HepG2 (cell line): ENCODE results near the gene GUK1. TPM values are rescaled to one million over a fixed set of nuclear protein-coding genes. Genes with fewer than 3 reads are reported as not detected.

Experiments
- CREM ChIP-seq, 2 experiments: sonication (generic) in 1 of 2; formaldehyde crosslinking in 1 of 2; IDR thresholded peaks; 2 replicates each; pipeline versions ENCODE4 v1.4.0 to v1.6.1; 2016 to 2020; ENCODE audit warnings: antibody characterized with exemption in 1 of 2, mild to moderate bottlenecking in 1 of 2, missing genetic modification reagents in 1 of 2
- FOSL1 ChIP-seq: sonication (generic); formaldehyde crosslinking; IDR thresholded peaks from 2 replicates; pipeline ENCODE4 v1.9.0; 2021; ENCODE audit warnings: missing genetic modification reagents, borderline replicate concordance
- MIER2 ChIP-seq: IDR thresholded peaks from 2 replicates; pipeline ENCODE4 v1.6.1; 2016; ENCODE audit warnings: missing biosample characterization, missing genetic modification reagents
- NFAT5 ChIP-seq: sonication (generic); formaldehyde crosslinking; IDR thresholded peaks from 2 replicates; pipeline ENCODE4 v1.4.0; 2020; ENCODE audit warnings: missing genetic modification reagents
- NR2C2 ChIP-seq: sonication (generic); formaldehyde crosslinking; IDR thresholded peaks from 2 replicates; pipeline ENCODE4 v1.4.0; 2020; ENCODE audit warnings: missing genetic modification reagents, mild to moderate bottlenecking, moderate library complexity, borderline replicate concordance
- NR3C1 ChIP-seq: sonication (generic); formaldehyde crosslinking; IDR thresholded peaks from 2 replicates; pipeline ENCODE4 v1.4.0; 2020; ENCODE audit warnings: missing genetic modification reagents
- PHF20 ChIP-seq: sonication (generic); formaldehyde crosslinking; IDR thresholded peaks from 2 replicates; pipeline ENCODE4 v1.5.0; 2020; ENCODE audit warnings: mild to moderate bottlenecking, missing genetic modification reagents
- PTBP1 ChIP-seq: fragments of 200-400 bp; formaldehyde crosslinking; IDR thresholded peaks from 2 replicates; pipeline ENCODE4 v1.6.1; 2018; ENCODE audit warnings: low read length, low read depth; ENCODE audit not compliant: poor library complexity, severe bottlenecking
- SMYD3 ChIP-seq: sonication (generic); formaldehyde crosslinking; IDR thresholded peaks from 2 replicates; pipeline ENCODE4 v1.8.1; 2023; ENCODE audit warnings: mild to moderate bottlenecking, missing genetic modification reagents
- SRSF1 ChIP-seq: fragments of 200-400 bp; formaldehyde crosslinking; optimal IDR thresholded peaks from 2 replicates; pipeline ENCODE3; 2017; ENCODE audit warnings: mild to moderate bottlenecking, low read depth, low read length, moderate library complexity
- STAT5B ChIP-seq: sonication (generic); formaldehyde crosslinking; IDR thresholded peaks from 2 replicates; pipeline ENCODE4 v1.4.0; 2020; ENCODE audit warnings: missing genetic modification reagents
- ZBTB10 ChIP-seq: sonication (generic); formaldehyde crosslinking; IDR thresholded peaks from 2 replicates; pipeline ENCODE4 v1.4.0; 2020; ENCODE audit warnings: missing genetic modification reagents, borderline replicate concordance
- ZBTB21 ChIP-seq: sonication (generic); formaldehyde crosslinking; IDR thresholded peaks from 2 replicates; pipeline ENCODE4 v1.4.0; 2020; ENCODE audit warnings: missing genetic modification reagents
- ZNF30 ChIP-seq: sonication (generic); formaldehyde crosslinking; IDR thresholded peaks from 2 replicates; pipeline ENCODE4 v1.5.0; 2020; ENCODE audit warnings: mild to moderate bottlenecking, missing genetic modification reagents
- ZNF484 ChIP-seq: sonication (generic); formaldehyde crosslinking; IDR thresholded peaks from 2 replicates; pipeline ENCODE4 v1.5.1; 2020; ENCODE audit warnings: mild to moderate bottlenecking, low read depth, missing genetic modification reagents, borderline replicate concordance
- ZNF549 ChIP-seq: sonication (generic); formaldehyde crosslinking; IDR thresholded peaks from 2 replicates; pipeline ENCODE4 v1.5.0; 2020; ENCODE audit warnings: missing genetic modification reagents
- ZNF678 ChIP-seq: sonication (generic); formaldehyde crosslinking; IDR thresholded peaks from 2 replicates; pipeline ENCODE4 v1.4.0; 2020; ENCODE audit warnings: mild to moderate bottlenecking, missing genetic modification reagents
- ZNF782 ChIP-seq: sonication (generic); formaldehyde crosslinking; IDR thresholded peaks from 2 replicates; pipeline ENCODE4 v1.4.0; 2020; ENCODE audit warnings: missing genetic modification reagents, mild to moderate bottlenecking, borderline replicate concordance
- ZNF792 ChIP-seq: IDR thresholded peaks from 2 replicates; pipeline ENCODE4 v1.6.1; 2016
- ZUFSP ChIP-seq: sonication (generic); formaldehyde crosslinking; IDR thresholded peaks from 2 replicates; pipeline ENCODE4 v1.9.0; 2021; ENCODE audit warnings: missing genetic modification reagents, mild to moderate bottlenecking, borderline replicate concordance
- polyA plus RNA-seq, 8 experiments: library from polyadenylated mRNA; depleted of rRNA in 3 of 8; stranded (reverse) in 7 of 8; unstranded in 1 of 8; fragments of >200 nt; fragmentation: Illumina TruSeq in 4 of 8; extraction: Trizol in 4 of 8; gene quantifications; 2 replicates each; pipeline versions ENCODE4 v1.2.1 to v1.2.3, GENCODE V29; 2011 to 2016; ENCODE audit warnings: low read depth in 4 of 8, missing spikeins in 1 of 8, mixed read lengths in 1 of 8; ENCODE audit not compliant: insufficient read depth in 1 of 8
- total RNA-seq, 5 experiments: library from RNA; depleted of rRNA; stranded (reverse); fragments of >200 nt; fragmentation: Illumina TruSeq; extraction: Trizol; gene quantifications; 2 replicates each; pipeline ENCODE4 v1.2.3, GENCODE V29; 2016; ENCODE audit warnings: low read depth in 1 of 5

Gene GUK1
- total and polyA plus RNA-seq, 2 of the 13 experiments (the other 11 are each of a cell fraction or from before 2014, with no cell fraction given) = 116 to 154 TPM

GRCh38 chr1:228165372-228166169, 25.5 kb downstream of the GUK1 start, which contains the start of gene IBA57 (continued):
- peak; percentile 4 for TF ChIP-seq SRSF1
- TF ChIP-seq SMYD3 = no peak
- TF ChIP-seq ZNF678 (CRISPR knock-in tag) = no peak
- TF ChIP-seq PTBP1 = no peak
- no peak for TF ChIP-seq ZNF30
- TF ChIP-seq ZNF484 (CRISPR knock-in tag) = no peak
- TF ChIP-seq ZBTB21 (CRISPR knock-in tag) = peak; percentile 96
- no peak for TF ChIP-seq ZUFSP (CRISPR knock-in tag)
- TF ChIP-seq FOSL1 (CRISPR knock-in tag) = no peak
- TF ChIP-seq NR2C2 = peak; percentile 89
- TF ChIP-seq NR3C1 (CRISPR knock-in tag) = no peak
- TF ChIP-seq CREM (IDR thresholded peaks at IDR 0.05) = peak; percentile 55; the same call in 1 of the 2 replicates
- 0 out of 2 replicates have a peak, but pooled peaks have one; percentile 59 for TF ChIP-seq CREM (CRISPR knock-in tag; IDR thresholded peaks at IDR 0.05)
- peak; percentile 74; the same call in 1 of the 2 replicates for TF ChIP-seq ZNF782 (CRISPR knock-in tag)
- no peak; the same call in 1 of the 2 replicates for TF ChIP-seq ZNF792
- peak; percentile 84 for TF ChIP-seq PHF20 (CRISPR knock-in tag)
- TF ChIP-seq MIER2 (CRISPR knock-in tag) = no peak
- no peak for TF ChIP-seq ZNF549 (CRISPR knock-in tag)
- no peak for TF ChIP-seq ZBTB10 (CRISPR knock-in tag)
- no peak for TF ChIP-seq NFAT5 (CRISPR knock-in tag)
- TF ChIP-seq STAT5B (CRISPR knock-in tag) = no peak
